HG03457 (cell line): ENCODE measurements around the gene HOXA2.

Experiments
- ATAC-seq: cut with Tn5 transposase; IDR thresholded peaks from one replicate; pipeline ENCODE4 v1.9.1; 2021; ENCODE audit warnings: moderate number of reproducible peaks; ENCODE audit not compliant: unreplicated experiment

HOXA2 gene

DNA sequence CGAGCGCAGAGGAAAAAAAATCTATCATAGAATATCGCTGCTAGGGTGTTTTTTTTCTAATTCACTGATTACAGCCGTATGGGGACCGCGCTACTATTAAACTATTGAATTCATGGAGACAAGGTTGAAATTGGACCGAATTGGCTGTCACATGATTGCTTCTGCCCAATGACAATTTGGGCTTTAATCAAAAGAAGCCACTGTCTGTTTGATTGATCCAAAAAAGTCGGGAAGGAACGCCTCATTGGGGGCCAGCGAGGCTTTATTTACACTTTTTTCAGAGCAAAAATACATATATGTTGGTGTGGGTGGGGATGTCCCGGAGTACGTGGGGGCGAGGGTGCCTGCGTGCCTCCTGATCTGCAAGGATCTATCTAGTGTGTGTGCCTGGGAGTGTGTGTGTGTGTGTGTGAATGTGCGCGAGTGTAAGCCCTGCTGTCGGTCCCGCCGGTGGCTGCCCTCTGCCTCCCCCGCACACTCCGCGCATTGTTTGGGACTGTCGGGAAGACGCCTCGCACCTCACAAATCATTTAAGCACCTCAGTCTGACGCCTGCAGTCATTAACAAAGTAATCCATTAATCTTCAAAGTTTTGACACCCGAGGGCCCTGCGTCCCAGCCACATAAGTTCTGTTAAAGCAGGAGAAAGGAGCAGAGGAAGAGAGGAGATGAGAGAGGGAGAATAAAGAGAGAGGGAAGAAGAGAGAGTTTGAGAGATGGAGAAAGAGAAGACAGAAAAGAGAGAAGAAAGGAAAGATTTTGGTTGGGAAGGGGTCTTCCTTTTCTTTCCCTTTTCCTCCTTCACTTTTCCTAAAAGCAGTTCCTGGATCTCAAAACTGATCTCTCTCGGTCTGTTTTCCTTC, at the start of gene HOXA2:
TSS of gene HOXA2 (minus strand) at position 103 of the 862 bp plus-strand sequence. CDS start 183 bp downstream, outside the sequence.
- ATAC-seq: no peak

DNA sequence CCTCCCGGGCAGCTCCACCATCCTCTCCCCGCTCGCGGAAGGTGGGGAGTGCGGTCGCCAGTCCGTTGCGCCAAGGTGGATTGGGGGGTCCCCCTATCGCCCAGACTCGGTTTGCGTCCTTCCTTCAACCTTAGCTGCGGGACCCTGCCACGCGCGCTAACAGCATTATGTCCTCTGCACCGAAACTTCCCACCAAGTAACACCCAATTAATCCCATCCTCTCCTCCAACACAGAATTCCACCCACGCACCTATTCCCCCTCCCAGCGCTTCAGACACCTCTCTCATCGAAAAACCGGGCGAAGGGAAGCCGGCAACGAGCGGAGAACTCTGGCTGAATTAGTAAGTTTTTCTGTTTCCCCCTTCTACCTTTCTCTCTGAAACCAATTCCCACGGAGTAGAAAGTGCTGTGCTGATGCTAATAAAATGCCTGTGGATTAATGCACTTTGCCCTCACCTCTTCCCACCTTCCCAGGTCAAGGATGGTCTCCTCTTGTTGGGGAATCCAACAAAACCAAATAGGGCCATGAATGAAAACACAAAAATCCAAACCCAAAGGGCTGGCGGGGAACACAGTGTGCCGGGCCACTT, 49.0 kb upstream of the HOXA2 start:
- no peak for ATAC-seq

DNA sequence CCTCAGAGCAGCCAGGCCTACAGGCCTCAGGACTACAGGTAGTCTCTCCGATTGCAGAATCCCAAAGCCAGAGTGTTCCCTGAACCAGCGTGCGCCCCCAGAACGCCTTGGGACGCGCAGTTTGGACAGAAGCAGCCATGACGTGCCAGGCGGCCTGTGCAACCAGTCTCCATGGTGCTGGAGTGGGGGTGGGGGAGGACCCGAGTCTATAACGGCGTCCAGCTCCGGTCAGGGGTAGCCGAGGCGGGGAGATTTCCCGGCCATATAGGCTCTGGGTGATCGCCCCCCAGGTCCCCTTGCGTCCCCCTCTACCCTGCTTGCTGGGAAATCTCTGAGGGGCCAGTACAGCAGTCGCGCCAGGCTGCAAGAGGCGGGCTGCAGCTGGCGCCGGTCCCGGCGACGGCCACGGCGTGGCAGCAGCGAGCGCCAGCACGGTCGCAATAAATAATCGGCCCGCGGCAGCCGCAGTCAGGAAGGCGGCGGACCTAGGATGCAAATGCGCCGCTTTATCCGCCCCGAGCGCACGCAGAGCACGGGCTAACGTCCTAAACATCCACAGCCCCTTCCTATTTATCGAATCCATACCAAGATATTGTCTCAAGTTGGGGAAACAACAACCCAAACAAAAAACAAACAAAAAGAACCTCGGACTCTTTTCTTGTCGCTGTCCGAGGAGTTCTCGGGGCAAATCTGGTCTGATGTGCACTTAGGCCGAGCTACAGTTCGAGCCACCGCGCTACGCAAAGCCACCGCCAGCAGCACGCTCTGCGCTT, 48.3 kb upstream of the HOXA2 start:
- ATAC-seq: no peak

DNA sequence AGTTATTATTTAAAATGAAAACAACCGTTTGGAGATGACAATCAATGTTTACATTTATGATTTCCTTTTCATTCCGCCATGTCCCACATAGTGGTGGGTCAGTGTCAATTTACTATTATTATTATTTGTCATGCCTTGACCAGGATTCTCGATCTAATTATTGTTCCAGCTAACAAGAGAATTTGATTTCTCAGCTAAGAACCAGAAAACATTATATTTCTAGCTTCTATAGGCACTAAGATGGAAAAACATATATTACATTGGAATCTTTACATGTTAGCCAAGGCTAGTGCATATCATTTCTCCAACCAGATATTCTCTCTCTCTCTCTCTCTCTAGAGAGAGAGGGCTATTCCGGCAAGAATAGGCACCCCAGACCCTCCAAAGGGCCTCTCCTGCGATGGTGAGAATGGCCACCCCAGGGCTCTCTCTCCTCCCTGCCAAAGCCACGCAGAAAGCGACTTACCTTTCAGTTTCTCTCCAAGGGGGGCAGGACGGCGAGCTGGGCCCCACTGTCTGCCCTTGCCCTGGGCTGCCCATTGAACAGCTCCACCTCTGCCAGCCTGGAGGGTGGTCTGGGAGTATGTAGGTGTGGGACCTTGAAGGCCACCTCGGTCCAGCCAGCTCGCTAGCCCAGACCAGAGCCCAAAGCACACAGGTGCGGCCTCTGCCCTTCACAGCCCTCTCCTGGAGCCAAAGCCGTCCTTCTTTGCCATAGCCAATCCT, 47.5 kb upstream of the HOXA2 start:
- ATAC-seq: no peak

DNA sequence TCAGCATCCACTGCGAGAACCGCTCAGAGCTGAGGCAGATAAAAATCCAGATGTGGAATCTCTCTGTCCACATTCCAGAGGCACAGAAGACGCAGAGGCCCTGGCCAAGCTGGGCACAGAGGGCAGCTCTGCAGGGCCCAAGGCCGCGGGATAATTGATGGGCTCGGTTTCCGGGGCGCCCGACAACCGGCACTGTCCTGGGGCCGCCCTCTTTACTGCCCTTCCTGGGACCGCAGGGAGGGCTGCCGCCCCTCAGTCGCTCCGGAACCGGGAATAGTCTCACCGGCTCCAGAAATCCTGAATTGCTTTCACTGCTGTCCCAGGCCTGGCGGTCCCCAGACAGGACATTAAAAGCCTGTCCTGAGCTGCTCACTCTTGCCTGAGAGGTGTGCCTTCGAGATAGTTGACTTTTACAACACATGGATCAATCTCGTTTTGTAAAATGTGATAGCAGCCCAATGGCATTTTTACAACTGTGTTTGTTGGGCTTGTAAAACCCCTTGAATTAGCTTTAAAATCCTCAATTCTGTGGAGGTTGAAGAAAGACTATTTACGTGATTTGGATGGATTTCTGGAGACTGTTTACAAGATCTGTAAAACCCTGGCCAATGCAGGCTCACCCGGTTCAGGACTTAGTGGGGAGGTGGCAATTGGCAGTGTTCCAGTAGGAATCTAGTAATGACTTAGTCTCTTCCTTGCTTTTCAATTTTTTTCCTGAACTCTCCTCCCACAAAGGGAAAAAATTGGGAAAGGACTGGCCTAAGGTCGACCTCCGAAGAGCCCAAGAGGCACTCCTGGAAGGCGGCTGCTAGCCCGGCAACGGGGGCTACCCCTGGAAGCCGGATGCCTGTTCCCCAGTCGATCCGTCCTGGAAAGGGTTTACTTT, 46.5 kb upstream of the HOXA2 start:
- ATAC-seq: no peak

DNA sequence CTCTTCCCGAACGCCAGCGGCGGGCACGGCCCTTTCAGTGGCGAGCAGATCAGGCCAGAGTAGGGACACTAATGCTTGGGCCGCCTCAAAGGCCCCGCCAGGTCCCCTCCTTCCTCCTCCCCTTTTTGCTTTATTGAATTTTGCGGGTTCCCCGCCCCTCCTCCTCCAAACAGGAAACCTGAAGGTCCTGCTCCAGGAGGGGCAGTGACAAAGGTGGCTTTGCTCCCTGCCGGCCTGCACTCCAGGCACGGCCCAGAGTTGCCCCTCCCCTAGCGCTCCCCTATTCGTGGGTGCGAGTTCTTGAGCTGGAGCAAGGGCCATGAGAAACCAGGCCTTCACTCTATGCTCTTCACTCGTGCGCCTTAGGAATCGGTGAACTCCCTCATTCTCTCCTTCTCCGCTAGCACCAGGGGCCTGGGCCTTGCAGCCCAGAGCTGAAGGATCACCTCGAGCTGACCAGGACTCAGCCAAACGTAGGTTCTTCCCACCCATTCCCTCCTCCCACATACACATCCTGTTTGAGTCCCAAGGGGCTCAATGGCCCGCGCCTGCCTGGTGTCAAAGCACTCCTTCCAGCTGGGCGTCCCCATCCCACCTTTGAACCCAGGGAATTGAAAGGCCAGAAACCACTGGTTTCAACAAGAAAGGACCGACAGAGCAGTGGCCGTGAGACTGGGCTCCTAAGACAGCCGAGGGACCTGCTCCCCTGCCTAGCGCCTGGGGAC, 45.7 kb upstream of the HOXA2 start:
- no peak for ATAC-seq

DNA sequence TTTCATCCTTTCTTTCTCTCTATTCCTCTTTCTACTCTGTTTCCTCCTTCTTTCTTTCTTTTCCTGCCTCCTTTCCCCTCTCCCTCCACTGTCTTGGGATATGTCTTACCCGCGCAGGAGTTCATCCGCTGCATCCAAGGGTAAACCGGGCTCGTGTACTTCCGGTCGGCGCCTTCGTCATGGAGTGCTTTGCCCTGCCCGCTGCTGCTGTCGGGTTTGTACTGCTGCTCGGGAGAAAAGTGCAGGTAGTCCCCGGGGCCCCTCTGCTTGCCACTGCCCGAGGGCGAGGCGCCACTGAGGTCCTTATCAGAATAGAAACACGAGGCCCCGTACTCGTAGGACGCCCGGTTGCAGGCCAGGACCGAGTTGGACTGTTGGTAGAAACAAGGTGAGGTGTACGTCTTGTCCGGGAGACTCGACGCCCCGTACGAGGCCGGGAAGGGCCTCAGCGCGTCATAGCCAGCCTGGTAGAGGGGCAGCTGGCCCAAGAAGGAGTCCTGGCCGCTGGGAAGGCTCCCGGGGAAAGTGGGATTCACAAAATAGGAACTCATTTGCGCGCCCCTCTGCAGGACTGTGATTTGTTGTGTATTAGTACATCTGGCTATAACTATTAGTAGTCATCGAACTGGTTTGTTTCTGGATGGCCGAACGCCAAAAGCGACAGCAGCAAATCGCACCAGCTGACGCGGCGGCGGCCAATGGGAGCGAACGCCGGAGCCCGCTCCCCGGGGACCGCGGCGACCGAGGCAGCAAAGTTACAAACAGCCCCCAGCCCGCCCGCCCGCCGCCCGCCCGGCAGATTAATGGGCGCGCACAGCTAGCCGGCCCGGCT, 44.9 kb upstream of the HOXA2 start, which contains the start of gene HOXA6:
TSS of gene HOXA6 (minus strand) at position 576 of the 832 bp plus-strand sequence. CDS start at position 551, 25 bp downstream.
- no peak for ATAC-seq

DNA sequence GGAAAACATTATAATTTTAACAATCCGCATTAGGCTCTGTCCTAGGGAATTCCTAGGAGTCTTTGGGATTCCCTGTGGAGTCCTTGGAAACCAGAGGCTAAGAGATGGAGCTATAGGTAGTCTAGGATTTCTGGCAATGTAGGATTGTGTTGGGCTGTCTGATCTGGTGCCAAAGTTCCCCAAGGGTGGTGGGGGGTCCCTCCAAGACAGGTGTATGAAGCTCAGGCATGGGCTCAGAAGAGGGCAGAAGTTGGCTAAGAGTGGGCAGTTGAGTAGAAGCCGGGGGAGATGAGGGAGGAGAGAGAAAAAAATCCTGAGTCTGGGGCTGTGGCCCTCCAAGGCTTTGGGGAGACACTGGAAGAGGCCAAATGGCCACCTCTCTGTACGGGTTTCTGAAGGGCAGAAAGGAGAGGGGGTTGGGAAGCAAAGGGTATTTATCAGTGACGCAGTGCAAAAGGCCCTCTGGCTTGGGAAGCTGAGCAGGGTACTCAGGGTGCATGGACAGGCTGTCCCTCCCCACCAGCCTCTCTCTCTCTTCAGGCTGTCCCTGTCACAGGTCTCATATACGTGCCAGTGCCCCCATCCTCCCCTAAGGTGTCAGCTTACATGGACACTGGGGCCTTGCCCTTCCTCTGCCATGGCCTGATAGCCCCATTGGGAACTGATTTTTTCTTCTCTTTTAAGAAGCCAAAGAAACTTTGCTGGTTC, 44.2 kb upstream of the HOXA2 start:
- no peak for ATAC-seq

DNA sequence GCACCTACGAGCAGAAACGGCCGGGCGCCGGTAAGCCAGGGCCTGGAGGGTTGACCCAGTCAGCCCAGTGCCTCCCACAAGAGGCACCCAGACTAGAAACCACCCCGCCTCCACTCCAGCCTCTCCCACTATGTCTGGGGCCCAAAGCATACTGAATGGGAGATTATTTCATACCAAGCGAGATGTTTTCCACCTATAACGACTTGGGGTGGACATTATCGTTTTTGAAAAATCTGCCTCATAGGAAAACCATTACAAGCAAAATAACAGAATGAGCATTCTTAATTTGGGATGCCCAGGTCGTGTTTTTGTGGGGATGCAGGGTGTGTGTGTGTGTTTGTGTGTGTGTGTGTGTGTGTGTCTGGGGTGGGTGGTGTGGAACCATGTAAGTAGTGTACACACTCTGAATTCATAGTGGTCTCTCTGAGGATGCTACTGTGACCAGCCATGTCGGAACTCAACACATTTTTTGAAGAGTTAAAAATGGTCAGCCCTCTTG, 43.5 kb upstream of the HOXA2 start:
- no peak for ATAC-seq

DNA sequence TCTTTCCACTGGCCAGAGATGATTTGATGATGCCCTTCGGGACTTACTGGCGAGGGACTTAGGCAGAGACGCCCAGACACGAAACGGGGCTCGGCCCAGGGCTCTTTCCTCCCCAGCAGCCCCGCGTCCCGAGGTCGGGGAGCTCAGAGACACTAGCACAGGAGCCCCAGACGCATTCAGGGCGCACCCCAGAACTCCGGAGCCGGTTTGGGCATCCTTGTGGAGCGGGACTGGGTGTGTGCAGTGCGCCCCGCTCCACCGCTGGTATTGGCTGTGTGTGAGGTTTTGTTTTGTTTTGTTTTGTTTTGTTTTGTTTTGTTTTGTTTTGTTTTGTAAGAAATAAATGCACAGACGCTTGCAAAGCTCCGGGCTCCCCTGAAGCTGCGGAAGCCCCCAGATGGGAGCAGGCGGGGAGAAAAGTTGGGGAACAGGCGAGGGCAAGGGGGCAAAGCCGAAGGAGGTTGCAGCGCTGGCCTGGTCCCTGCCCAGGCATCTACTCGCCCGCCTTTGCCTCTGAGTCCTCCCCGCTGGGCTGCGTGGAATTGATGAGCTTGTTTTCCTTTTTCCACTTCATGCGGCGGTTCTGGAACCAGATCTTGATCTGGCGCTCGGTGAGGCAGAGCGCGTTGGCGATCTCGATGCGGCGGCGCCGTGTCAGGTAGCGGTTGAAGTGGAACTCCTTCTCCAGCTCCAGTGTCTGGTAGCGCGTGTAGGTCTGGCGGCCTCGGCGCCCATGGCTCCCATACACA, 42.9 kb upstream of the HOXA2 start:
- ATAC-seq: no peak

DNA sequence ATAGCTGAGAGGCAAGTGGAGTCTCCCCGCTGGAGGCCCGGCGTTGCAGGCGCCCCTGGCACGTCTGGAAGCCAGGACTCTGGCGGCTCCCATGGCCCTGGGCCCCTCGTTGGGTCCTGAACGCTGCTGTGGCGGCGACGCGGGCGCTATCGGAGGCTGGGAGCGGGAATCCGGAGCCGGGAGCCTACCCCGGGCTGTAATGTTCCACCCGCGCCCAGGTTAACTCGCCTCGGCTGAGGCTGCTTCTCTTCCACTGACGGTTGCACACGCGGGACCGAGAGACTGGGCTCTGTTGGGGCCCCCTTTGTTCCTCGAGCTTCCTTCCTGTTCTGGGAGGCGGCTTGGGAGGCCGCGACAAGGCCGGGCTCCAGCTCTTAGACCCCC, 42.3 kb upstream of the HOXA2 start:
- no peak for ATAC-seq

DNA sequence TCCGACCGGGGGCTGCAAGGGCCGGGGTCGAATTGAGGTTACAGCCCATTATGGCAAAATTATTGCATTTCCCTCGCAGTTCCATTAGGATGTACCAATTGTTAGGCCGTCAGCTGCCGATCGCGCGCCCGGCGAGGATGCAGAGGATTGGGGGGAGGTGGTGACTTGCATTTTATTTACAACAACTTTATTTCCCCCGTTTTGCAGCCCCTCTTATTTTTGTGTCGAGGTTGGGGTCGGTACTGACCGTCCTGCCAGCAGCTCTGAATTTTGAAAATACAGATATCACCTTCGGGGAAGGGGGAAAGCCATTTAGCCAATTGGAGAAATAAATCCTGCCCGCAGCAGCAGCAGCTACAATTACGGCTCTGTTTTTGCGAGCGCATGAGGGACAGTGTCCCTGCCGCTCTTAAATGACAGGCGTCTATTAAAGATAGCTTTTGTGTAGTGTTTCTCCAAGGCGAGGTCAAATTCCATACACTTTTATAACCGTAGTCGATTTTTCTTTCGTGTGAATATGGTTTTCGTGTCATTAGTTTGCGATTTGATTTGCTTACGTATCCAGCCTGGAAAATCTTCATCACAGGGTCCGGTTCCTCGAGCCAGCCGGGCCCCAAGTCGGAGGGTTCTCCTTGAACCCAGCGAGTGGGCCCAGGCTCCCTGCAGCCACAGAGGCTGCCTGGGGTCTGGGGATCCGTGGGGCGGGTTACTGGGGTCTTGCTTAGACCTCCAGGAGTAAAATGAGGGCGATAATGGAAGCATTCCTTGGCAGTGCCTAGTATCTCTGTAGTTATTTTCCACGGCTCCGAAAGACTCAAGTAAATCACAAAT, 41.7 kb upstream of the HOXA2 start:
- no peak for ATAC-seq

DNA sequence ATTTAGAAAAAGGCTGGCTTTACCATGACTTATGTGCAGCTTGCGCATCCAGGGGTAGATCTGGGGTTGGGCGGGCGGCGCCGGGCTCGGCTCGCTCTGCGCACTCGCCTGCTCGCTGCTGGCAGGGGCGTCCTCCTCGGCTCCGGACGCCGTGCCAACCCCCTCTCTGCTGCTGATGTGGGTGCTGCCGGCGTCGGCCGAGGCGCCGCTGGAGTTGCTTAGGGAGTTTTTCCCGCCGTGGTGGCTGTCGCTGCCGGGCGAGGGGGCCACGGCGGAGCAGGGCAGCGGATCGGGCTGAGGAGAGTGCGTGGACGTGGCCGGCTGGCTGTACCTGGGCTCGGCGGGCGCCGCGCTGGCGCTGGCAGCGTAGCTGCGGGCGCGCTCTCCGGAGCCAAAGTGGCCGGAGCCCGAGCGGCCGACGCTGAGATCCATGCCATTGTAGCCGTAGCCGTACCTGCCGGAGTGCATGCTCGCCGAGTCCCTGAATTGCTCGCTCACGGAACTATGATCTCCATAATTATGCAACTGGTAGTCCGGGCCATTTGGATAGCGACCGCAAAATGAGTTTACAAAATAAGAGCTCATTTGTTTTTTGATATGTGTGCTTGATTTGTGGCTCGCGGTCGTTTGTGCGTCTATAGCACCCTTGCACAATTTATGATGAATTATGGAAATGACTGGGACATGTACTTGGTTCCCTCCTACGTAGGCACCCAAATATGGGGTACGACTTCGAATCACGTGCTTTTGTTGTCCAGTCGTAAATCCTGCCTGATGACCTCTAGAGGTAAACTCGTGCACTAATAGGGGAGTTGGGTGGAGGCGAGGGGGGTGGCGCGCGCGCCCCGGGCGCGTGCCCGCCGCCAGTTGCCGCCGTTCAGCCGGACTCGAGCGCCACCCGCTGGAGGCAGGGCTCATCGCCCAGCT, 40.8 kb upstream of the HOXA2 start, which contains the start of gene HOXA5:
TSS of gene HOXA5 (minus strand) at position 659 of the 927 bp plus-strand sequence. CDS start at position 585, 74 bp downstream.
- no peak for ATAC-seq

DNA sequence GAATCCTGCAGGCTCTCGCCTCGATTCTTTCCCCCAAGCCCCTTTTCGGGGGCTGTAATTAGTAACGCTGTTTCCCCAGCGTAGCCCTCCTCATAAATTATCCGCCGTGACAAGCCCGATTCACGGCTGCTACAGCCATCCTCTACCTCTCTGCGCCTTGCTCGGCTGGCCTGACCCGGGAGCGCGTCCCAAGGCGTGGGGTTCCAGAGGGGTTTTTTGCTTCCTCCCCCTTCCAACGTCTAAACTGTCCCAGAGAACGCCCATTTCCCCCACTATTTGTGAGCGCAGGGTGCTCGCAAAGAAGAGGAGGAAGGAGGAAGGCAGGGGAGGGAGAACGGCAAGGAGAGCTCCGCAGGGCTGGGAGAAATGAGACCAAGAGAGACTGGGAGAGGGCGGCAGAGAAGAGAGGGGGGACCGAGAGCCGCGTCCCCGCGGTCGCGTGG, 40.1 kb upstream of the HOXA2 start:
- ATAC-seq: no peak
